Mucosa of stomach (tissue), 1 donor: ENCODE results near the gene SIGLEC12.
"Not testable (repeated sequence)": the region's sequence is repeated elsewhere in the genome, so short reads cannot be mapped to it uniquely, and the experiment has no call there.

Source experiments
- H3K27me3 ChIP-seq: one replicate; pipeline ENCODE4 v1.7.0; 2013; ENCODE audit warnings: mild to moderate bottlenecking, low read length; ENCODE audit not compliant: control insufficient read depth, insufficient read depth
- H3K36me3 ChIP-seq: one replicate; pipeline ENCODE4 v1.7.0; 2013; ENCODE audit warnings: low read length; ENCODE audit not compliant: control insufficient read depth, insufficient read depth
- H3K4me1 ChIP-seq: one replicate; pipeline ENCODE4 v1.7.0; 2013; ENCODE audit warnings: mild to moderate bottlenecking, low read length; ENCODE audit not compliant: control insufficient read depth, insufficient read depth
- H3K4me3 ChIP-seq: one replicate; pipeline ENCODE4 v1.7.0; 2013; ENCODE audit warnings: low read length
- H3K9ac ChIP-seq: one replicate; pipeline ENCODE4 v1.7.0; 2013; ENCODE audit warnings: mild to moderate bottlenecking, low read length, moderate library complexity
- H3K9me3 ChIP-seq: one replicate; pipeline ENCODE4 v1.7.0; 2013; ENCODE audit warnings: mild to moderate bottlenecking, low read length, moderate library complexity; ENCODE audit not compliant: control insufficient read depth
- donor health status: Pancreatic carcinoma.

The SIGLEC12 gene

DNA sequence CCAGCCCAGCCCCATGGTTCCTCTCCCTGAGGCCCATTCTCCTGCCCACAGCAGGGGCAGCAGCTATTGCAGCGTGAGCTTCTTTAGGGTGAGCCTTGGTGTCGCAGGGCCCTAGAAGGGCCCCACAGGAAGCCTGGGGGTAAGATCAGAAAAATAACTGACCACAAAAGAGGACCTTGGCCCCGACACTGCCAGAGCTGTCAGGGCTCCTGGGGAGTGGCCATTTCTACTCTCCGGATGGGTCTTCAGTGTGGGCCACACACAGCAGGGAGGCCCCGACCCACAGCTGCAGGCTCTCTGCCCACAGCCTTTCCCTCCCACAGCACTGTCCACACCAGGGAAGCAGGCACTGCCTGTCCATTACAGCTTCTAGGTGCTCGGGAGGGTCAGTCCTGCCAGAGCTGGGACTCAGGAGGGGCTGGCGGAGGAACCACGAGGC lies 39.9 kb downstream of the SIGLEC12 start:
- H3K4me1 ChIP-seq, result no peaks in the 10 kb centered on the region
- H3K36me3 ChIP-seq, result no peaks in the 10 kb centered on the region
- peaks cover 14% of the 10 kb centered on the region for H3K27me3 ChIP-seq
- no peak overlapping the region for H3K9ac ChIP-seq
- no peaks in the 10 kb centered on the region for H3K9me3 ChIP-seq
- H3K4me3 ChIP-seq, result no peak overlapping the region

- Histone ChIP-seq H3K4me1 (no peaks in the 10 kb centered on the region), H3K4me3 (no peak overlapping the region), H3K27me3 (peaks cover 14% of the 10 kb centered on the region), H3K36me3 (no peaks in the 10 kb centered on the region), H3K9ac (no peak overlapping the region), H3K9me3 (no peaks in the 10 kb centered on the region)
Observed at GRCh38 chr19:51460164-51460992, 41.2 kb downstream of the SIGLEC12 start.

- Histone ChIP-seq H3K4me1 (no peaks in the 10 kb centered on the region), H3K9me3 (no peaks in the 10 kb centered on the region), H3K4me3 (no peak overlapping the region), H3K36me3 (no peaks in the 10 kb centered on the region), H3K27me3 (peaks cover 14% of the 10 kb centered on the region), H3K9ac (no peak overlapping the region)
Observed at GRCh38 chr19:51458899-51459505, 42.6 kb downstream of the SIGLEC12 start.

DNA sequence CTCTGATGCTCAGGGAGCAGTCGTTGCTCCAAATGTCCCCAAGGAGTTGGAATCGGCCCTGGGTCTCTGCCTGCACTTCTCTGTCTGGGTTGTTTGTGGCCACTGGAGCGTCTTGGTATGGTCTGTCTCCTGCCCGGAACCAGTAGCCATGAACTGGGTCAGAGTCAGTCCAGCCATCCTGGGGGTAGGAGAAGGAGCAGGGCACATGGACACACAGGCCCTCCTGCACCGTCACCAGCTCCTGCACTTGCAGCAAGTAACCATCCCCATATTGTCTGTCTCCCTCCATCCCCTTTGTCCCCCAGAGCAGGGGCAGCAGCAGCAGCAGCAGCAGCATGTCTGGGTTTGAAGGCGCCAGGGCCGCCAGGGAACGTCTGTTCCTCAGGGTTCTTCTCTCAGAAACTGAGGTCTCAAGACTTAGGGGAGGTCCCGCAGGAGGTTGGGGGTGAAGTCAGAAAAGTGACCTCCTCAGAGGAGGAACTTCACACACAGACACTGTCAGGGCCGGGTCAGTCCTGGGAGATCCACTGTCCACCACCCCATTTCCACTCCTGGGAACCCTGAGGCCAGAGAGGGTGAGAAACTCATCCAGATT lies 43.5 kb downstream of the SIGLEC12 start, which contains the start of gene SIGLEC8:
TSS of gene SIGLEC8 (minus strand) at position 404 of the 595 bp plus-strand sequence. CDS start at position 337, 67 bp downstream.
- Histone ChIP-seq H3K9me3 (no peaks in the 10 kb centered on the region), H3K4me1 (no peaks in the 10 kb centered on the region), H3K27me3 (peaks cover 13% of the 10 kb centered on the region), H3K4me3 (no peak within 1 kb of the TSS), H3K36me3 (no peaks in the 10 kb centered on the region), H3K9ac (no peak within 1 kb of the TSS)

DNA sequence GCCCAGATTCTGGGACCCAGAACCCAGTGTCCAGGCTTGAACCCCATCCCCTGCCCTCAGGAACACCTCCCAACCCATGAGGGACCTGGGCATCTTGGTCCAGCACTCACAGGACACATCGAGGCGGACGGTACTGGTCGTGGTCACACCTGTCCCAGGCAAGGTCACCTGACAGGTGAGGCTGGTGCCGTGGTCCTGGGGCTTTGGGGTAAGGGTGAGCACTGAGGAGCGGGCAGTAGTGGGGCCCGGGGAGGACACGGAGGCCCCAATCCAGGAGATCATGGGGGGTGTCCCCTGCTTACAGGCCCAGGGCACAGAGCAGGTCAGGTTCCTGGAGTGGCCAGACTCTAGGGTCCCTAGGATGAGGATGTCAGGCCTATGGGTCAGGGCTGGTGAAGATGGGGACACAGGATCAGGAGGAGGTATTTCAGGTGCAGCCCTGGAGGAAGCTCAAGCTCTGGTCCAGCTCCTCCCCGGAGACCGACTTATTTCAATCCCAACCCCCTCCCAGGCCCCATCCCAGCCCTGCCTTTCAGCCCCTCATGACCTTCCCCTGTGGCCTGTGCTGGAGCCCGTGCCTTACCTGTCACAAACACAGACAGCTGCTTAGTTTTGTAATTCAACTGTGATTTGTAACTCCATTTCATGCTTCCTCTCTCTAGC lies 44.1 kb downstream of the SIGLEC12 start:
- Histone ChIP-seq H3K27me3 (peaks cover 6% of the 10 kb centered on the region), H3K9me3 (no peaks in the 10 kb centered on the region), H3K36me3 (no peaks in the 10 kb centered on the region), H3K4me3 (no peak overlapping the region), H3K4me1 (no peaks in the 10 kb centered on the region), H3K9ac (no peak overlapping the region)

DNA sequence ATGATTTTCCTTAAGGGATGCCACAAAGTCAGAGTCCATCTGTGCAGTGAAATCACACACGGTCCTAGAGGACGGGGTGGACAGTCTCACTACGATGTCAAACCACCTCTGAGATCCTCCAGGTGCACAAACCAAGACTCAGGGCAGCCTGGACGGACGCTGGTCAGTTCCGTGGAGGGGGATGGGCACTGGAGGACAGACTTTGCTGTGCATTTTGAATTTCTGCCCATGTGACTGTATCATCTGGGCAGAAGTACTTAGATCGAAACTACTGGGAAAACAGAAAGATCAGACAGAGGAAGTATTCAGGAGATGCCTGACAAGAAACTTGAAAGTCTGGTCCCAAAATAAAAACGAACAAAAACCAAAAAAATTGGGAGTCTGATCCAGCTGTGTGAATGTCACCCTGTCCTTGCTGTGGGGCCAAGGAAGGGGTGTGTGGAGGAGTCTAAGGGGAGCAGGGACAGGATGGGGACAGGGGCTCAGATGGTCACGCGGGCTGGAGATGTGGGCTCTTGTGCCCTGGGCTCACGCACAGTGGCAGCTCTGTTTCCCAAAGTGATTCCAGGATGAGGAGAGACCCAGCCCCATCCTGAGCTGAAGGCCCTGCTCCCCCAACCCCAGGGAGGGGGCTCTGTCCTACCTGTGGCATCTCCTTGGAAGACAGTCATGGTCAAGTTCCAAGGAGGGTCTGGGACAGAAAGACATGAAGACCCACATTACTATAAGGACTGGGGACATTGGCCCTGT lies 44.9 kb downstream of the SIGLEC12 start:
- no peaks in the 10 kb centered on the region for H3K9me3 ChIP-seq
- no peak overlapping the region for H3K4me3 ChIP-seq
- H3K36me3 ChIP-seq, result no peaks in the 10 kb centered on the region
- no peak overlapping the region for H3K9ac ChIP-seq
- H3K27me3 ChIP-seq, result peaks cover 3% of the 10 kb centered on the region
- no peaks in the 10 kb centered on the region for H3K4me1 ChIP-seq

DNA sequence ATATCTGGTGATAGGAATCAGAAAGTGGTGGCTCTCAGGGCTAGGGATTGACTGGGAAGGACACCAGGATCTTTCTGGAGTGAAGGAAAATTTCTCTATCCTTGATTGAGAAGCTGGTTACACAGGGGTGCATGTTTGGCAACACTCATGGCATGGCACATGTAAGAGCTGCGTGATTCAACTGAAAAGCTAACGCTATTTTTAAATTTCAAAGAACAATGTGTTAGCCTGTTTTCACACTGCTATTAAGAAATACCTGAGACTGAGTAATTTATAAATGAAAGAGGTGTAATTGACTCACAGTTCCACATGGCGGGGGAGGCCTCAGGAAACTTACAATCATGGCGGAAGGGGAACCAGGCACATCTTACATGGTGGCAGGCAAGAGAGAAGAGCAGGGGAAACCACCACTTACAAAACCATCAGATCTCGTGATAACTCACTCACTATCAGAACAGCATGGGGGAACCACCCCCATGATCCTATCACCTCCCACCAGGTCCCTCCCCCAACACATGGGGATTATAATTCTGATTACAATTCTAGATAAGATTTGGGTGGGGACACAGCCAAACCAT lies 50.8 kb downstream of the SIGLEC12 start:
- no peaks in the 10 kb centered on the region for H3K4me1 ChIP-seq
- H3K9me3 ChIP-seq, result no peaks in the 10 kb centered on the region
- H3K27me3 ChIP-seq, result no peaks in the 10 kb centered on the region
- H3K4me3 ChIP-seq, result no peak overlapping the region
- no peaks in the 10 kb centered on the region for H3K36me3 ChIP-seq
- no peak overlapping the region for H3K9ac ChIP-seq

DNA sequence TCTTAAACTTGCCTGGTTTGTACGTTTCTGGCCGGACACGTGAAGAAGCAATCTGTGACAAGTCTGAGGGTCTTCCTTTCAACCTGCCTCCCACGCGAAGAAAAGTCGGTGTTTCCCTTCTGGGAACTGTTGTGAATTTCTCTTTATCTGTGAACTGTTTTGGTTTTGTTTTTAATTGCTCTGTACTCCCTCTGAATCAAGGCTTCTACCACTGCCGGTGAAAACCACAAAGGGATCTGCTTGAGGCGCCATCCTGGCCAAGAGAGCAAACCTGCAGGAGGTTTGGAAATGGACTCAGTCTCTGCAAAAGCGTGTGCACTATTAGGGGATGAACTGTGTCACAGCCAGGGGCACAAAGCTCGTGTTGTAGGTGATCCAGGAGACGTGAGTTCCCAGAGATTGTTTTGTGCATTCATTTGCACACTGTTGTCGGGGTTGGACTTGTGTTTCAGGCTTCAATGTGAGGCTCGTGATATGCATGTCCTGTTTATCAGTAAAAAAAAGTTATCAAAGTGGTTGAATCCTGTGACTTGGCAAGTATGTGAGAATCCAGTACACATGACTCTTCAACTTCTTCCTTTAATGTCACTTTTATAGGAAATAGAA lies 53.1 kb downstream of the SIGLEC12 start:
- H3K9me3 ChIP-seq, result no peaks in the 10 kb centered on the region
- H3K27me3 ChIP-seq, result no peaks in the 10 kb centered on the region
- H3K4me1 ChIP-seq, result no peaks in the 10 kb centered on the region
- no peaks in the 10 kb centered on the region for H3K36me3 ChIP-seq
- no peak overlapping the region for H3K9ac ChIP-seq
- no peak overlapping the region for H3K4me3 ChIP-seq

DNA sequence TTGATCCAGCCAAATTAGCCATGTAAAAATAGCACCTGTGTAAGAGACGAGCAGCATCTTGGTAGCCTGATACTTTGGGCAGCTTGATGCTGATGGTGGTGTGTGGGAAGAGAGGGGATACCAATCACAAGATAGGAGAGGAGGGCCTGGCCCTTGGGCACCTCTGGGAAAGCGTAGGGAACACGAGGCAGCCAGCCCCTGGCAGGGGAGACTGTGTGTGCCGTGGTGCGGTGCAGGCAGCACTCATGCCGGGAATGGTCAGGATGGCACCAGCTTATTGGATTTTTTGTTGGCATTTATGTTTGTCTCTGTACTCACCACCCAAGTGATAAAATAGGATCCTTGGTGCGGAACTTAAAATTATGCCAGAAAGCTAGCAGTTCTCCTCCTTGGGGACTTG lies 53.6 kb downstream of the SIGLEC12 start:
- Histone ChIP-seq H3K9me3 (no peaks in the 10 kb centered on the region), H3K4me1 (no peaks in the 10 kb centered on the region), H3K27me3 (no peaks in the 10 kb centered on the region), H3K36me3 (no peaks in the 10 kb centered on the region), H3K9ac (no peak overlapping the region), H3K4me3 (no peak overlapping the region)

GRCh38 chr19:51447510-51447909 lies 54.1 kb downstream of the SIGLEC12 start:
- H3K27me3 ChIP-seq, H3K4me1 ChIP-seq, H3K9me3 ChIP-seq, H3K36me3 ChIP-seq, H3K9ac ChIP-seq, H3K4me3 ChIP-seq: not testable (repeated sequence)
